Esophagus squamous epithelium (tissue), 4 donors: ENCODE measurements around the gene PTGDR.

Experiments
- CTCF ChIP-seq, 6 experiments: fragments of 450-650 bp in 4 of 6; fragments of 200-600 bp in 2 of 6; sonication (generic) in 2 of 6; IDR thresholded peaks; one replicate each; pipeline ENCODE4 v1.5.1; 2016 to 2019; ENCODE audit warnings: antibody characterized with exemption in 6 of 6, mild to moderate bottlenecking in 4 of 6, moderate library complexity in 4 of 6
- POLR2A ChIP-seq, 4 donors: fragments of 450-650 bp; IDR thresholded peaks; one replicate each; pipeline ENCODE4 v1.6.1; 2017; ENCODE audit warnings: antibody characterized with exemption in 4 of 4, mild to moderate bottlenecking in 4 of 4, moderate library complexity in 3 of 4

GRCh38 chr14:52240623-52241022, 26.9 kb upstream of the PTGDR start:
- TF ChIP-seq CTCF (IDR thresholded peaks at IDR 0.05) (no peak), POLR2A (IDR thresholded peaks at IDR 0.05) (no peak)
